Hematopoietic multipotent progenitor cell treated with erythropoietin and hydrocortisone succinate and interleukin-3 and kit ligand, for 6 days (in vitro differentiated cells): ENCODE results near the gene SMAD7.

Source experiments
- DNase-seq: peaks from one replicate; pipeline ENCODE4 v3.0.0-alpha.2; 2015

SMAD7 gene

GRCh38 chr18:48893061-48893607, 57.6 kb downstream of the SMAD7 start:
- no peak for DNase-seq

- DNase-seq = no peak
These were observed 58.5 kb downstream of the SMAD7 start for GRCh38 chr18:48892146-48892855.

- no peak for DNase-seq
These were observed 59.0 kb downstream of the SMAD7 start for GRCh38 chr18:48891721-48892120.

GRCh38 chr18:48889981-48890762, 60.6 kb downstream of the SMAD7 start:
- no peak for DNase-seq

- DNase-seq = no peak
These were observed 61.4 kb downstream of the SMAD7 start for GRCh38 chr18:48889115-48889941.

- DNase-seq = no peak
These were observed 62.0 kb downstream of the SMAD7 start for GRCh38 chr18:48888773-48889080.

GRCh38 chr18:48887905-48888772, 62.6 kb downstream of the SMAD7 start:
- DNase-seq = no peak

- DNase-seq = no peak
These were observed 63.4 kb downstream of the SMAD7 start for GRCh38 chr18:48887294-48887904.

- DNase-seq = no peak
These were observed 64.1 kb downstream of the SMAD7 start for GRCh38 chr18:48886520-48887293.

GRCh38 chr18:48885924-48886400, 64.8 kb downstream of the SMAD7 start:
- DNase-seq = no peak

- no peak for DNase-seq
These were observed 65.4 kb downstream of the SMAD7 start for GRCh38 chr18:48885266-48885923.

GRCh38 chr18:48884771-48885170, 66.0 kb downstream of the SMAD7 start:
- no peak for DNase-seq

GRCh38 chr18:48884306-48884705, 66.5 kb downstream of the SMAD7 start:
- no peak for DNase-seq

- no peak for DNase-seq
These were observed 68.4 kb downstream of the SMAD7 start for GRCh38 chr18:48882379-48882778.

GRCh38 chr18:48880931-48881330, 69.8 kb downstream of the SMAD7 start:
- DNase-seq = no peak

GRCh38 chr18:48879008-48879431, 71.7 kb downstream of the SMAD7 start:
- DNase-seq = no peak

GRCh38 chr18:48878471-48878870, 72.3 kb downstream of the SMAD7 start:
- no peak for DNase-seq

GRCh38 chr18:48877941-48878340, 72.8 kb downstream of the SMAD7 start:
- DNase-seq = no peak

GRCh38 chr18:48876590-48876989, 74.2 kb downstream of the SMAD7 start:
- DNase-seq = no peak

- DNase-seq = no peak
These were observed 74.7 kb downstream of the SMAD7 start for GRCh38 chr18:48875942-48876511.
